Dermis microvascular lymphatic vessel endothelial cell (primary cell): Measurements from ENCODE around the gene CORO2A. TPM values are rescaled to one million over a fixed set of nuclear protein-coding genes. Genes with fewer than 3 reads are reported as not detected.
A peak's percentile ranks its signal among the peaks of the same experiment; 100 is the strongest.
"Not testable (repeated sequence)": the region's sequence is repeated elsewhere in the genome, so short reads cannot be mapped to it uniquely, and the experiment has no call there.

Experiments used
- DNase-seq, 2 donors: peaks; one replicate each; pipeline versions ENCODE4 v3.0.0 to v3.0.0-alpha.2; 2010; ENCODE audit warnings: low read depth in 2 of 2
- total RNA-seq: library from RNA; depleted of rRNA; stranded (reverse); fragments of >200 nt; gene quantifications from 2 replicates; pipeline ENCODE4 v1.2.1, GENCODE V29; 2014

CORO2A gene
- total RNA-seq, 1 donor from 2014 or later = 0.51 TPM

DNA sequence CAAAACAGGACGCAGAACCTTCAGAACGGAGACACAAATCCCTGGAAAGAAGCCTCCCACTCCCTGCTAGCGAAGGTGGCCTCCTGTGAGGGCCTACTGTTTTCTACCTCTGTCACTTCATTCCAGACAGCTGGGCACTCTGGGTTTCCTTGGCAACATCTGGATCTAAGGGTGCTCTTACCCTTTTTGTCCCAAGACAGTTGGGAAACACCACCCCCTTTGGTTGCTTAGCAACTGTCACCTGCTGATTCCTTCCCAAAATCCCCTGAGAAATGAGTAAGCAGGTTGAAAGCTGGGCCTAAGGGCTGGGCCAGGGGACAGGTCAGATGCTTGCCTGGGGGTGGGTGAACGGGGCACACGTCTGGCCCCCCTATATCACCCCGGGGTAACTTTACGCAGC is 106.5 kb downstream of the CORO2A start:
- no peak for DNase-seq

DNA sequence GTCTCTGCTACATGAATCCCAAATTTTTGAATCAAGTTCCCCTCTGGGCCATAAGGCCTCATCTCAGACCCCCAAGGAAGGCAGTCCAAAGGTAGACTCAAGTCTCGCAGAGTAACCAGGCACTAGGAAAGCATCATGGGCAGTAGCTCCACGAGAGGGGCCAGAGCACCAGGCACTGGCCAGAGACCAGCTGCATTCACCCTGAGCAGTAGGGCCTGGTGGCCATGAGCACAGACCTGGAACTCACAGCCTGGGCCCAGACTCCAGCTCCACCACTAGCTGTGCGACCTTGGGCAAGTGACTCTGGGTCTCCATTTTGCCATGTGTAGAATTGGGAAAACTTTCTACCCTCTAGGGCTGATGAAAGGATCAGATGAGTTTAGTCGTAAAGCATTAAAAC is 107.4 kb downstream of the CORO2A start:
- DNase-seq = no peak

DNA sequence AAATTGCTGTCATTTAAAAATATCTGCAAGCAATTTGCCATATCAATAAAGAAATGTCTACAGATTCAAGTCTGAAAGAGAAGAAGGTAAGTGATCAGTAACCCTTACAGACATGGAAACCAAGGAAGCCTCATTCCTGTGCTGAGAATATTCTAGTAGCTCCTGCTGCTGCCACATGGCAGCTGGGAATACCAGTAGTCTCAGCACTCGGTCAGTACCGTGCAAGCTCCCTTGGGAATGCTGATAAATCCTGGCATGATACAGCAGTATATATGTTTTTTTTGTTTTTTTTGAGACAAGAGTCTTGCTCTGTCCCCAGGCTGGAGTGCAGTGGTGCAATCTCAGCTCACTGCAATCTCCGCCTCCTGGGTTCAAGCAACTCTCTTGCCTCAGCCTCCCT is 108.0 kb downstream of the CORO2A start:
- DNase-seq = no peak

DNA sequence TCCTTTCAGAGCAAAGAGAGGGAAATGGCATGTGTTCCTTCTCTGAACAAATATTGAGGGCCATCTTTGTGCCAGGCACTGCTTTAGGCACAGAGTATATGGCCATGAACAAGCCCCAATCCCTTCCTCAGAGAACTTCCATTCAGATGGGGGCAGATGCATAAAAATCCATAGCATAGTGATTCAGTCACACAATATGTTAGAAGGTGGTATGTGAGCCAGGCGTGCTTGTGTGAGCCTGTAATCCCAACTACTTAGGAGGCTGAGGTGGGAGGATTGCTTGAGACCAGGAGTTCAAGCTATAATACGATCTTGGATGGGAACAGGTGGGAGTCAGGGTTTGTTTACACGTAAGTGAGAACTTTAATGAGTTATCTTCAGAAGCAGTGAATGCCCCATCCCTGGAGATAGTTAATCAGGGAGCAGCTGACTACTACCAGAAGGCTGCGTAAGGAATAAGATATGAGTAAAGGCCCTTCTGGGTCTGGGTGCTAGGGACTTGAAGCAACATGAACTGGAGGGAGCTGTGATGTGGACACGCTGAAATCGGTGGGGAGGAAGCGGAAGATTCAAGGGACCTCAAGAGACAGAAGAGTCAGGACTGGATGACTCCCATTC is 108.8 kb downstream of the CORO2A start:
- DNase-seq = no peak

DNA sequence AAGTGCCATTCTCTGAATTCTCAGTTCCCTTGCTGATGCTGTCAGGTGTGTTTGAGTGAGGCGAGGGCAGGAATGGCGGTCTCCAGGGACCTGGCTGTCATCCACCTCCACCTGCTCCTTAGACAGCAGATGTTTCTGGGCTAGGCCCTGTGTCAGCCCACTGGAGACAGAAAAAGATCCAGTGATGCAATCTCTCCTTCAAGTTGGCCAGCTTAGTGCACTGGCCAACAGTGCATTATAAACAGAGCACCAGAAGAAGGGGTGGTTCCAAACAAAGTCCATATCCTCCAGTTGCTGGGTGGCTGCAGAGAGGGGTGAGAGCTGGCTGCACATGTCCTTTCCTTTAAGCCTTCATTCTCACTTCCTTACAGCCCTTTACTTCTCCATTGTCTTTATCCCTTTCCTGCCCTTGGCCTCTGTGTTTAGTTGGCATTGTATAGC is 109.4 kb downstream of the CORO2A start:
- no peak for DNase-seq

DNA sequence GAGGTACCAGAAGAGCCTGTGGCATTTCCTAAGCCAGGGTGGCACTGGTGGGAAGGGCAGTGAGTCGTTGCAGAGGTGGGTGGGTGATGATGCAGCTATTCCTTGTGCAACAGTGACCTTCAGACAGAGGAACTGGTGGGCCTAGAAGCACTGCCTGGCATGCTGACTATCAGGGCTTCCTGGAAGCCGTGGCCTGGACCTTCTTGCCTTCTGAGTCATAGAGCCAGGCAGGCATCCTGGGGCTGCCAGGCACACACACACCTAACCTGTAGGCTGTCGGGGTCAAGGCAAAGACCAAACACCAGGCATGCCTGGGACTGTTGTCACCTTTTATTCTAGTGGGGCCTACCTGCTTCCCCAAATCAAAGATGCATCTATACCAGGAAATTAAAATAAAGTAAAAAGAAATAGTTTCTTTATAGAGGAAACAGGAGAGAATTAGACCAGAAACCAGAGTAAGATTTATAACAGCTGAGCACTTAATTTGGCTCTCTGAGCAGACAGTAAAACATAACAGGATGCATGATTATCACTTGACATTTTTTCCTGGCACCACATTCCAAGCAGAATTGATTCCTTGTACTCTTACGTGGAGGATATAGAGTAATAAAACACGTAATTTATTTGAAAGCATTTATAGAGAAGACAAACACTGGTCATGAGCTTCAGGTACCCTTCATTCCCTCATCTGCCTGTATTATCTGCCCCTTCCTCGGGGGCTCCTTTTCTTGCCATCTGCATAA is 110.8 kb downstream of the CORO2A start:
- DNase-seq = peak in 1 of 2 donors; percentile 59

DNA sequence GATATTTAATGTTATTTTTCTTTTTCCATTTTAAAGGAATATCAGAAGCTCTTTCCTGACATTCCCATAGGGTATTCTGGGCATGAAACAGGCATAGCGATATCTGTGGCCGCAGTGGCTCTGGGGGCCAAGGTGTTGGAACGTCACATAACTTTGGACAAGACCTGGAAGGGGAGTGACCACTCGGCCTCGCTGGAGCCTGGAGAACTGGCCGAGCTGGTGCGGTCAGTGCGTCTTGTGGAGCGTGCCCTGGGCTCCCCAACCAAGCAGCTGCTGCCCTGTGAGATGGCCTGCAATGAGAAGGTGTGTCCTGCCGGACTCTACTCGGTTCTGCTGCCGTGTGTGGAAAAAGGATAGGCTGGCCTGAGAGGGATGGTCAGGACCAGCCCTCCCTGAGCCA is 111.7 kb downstream of the CORO2A start:
- DNase-seq = no peak

DNA sequence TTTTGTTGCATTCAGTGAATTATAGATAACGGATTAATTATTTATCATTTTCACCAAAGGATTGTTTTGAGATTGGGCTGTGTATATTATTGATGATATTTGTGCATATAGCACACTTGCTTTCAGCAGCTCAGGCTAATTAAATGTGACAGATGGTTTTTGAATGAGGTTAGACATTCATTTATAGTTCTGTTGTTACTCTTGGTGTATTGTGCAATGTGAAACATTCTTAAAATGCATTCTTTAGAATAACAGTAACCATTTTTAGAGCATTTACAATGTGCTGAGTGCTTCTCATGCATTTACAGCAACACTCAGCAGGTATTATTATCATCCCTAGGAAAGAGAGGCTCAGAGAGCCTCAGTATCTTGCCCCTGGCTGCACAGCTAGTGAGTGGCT is 112.1 kb downstream of the CORO2A start:
- no peak for DNase-seq

DNA sequence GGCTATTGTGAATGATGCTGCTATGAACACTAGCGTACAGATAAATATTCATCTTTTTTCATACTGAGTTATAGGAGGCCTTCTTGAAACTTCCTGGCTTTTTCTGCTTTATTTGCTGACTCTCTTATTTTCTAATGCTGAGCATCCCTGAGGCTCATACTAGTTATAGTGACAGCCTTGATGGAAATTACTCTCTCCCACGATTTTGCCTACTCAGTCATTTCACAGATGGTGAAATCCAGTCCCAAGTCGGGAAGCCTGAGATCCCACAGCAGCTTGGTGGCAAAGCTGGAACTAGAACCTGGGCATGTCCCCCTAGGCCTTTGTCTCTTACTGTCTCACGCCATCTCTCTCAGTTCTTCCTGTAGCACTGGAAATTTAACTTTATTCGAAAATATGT is 113.5 kb downstream of the CORO2A start:
- no peak for DNase-seq

DNA sequence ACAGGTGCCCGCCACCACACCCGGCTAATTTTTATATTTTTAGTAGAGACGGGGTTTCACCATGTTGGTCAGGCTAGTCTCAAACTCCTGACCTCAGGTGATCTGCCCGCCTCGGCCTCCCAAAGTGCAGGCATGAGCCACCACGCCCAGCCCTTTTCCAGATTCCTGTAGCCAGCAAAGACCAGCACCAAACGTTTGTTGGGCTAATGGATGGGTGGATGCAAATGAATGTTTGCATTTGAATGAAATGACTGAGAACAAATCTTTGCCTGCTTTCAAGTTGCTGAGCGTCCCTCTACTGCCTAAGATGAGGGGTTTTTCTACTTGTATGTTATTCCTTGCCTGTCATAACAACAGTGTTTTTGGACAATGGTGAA is 115.9 kb downstream of the CORO2A start:
- not testable (repeated sequence) for DNase-seq

DNA sequence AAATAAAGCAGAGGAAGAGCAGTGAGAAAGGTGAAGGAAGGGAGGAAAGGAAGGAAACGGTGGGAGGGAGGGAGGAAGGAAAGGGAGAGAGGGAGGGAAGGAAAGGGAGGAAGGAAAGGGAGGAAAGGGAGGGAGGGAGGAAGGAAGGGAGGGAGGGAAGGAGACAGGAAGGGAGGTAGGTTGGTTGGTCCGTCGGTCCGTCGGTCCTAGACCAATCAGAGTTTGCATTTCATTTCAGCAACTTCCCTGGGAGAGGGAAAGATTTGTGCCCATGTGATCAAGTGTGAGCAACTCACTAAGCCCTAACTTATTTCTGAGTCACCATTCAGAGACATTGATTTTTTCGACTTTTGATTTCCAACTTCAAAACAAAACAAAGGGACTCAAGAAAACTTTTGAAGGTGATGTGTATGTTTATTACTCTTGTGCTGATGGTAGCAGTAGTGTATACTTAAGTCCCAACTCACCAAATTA is 117.1 kb downstream of the CORO2A start:
- DNase-seq = peak in 1 of 2 donors; percentile 54

DNA sequence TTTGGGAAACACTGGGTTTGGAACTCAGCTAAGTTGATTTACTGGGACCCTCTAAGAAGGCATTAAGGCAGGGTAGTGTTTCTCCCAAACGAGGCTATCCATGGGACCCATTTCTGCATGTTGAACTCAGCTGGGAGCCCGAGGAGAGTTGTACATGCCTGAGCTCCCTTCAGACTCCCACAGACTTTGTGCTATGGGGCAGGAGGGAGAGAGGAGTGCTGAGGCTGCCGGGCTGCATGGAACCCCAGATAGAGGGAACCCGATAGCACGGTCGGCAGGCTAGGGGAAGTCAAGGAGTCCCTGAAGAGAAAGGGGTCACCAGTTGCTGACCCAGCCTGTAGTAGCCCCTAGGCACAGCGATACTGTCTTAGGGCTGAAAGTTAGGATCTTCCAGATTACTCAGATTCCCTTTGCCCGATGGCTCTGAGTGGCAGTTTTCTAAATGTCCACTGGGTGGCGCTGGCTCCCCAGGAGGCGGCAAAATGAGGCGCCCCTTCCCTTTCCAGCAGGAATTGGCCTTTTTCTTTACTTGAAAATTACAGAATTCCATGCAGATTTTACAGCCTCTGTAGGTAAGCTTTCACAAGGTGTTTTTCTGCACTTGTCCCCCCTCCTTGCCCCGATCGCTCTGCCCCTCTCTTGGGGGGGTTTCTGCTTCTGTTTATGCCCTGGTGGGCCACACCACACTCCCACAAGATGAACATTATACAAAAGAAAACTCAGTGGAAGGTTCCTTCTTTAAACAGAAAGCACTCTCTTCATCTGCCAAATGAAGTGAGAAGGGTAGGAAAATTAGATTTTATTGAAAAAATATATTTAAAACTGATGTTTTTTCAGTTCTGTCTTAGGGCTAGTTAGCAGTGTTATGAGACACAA is 118.1 kb downstream of the CORO2A start:
- peak in 1 of 2 donors; percentile 46 for DNase-seq

DNA sequence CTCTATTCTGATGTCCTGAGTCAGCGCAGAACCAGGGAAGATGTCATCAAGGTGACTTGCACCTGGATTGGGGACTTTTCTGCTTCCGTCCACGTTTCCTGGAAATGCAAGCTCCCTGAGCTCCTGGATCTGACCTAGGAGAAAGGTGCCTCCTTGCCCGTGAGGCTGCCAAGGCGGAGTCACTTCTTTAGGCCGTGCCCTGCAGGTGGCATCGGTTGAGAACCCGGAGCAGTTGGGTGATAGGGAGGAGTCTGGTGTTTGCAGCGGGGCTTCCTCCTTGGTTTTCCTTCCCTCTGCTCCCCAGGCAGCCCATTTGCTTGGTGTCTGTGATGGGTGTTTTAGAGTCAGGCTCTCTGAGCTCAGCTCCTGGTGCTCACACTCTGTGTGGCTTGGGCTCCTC is 120.7 kb downstream of the CORO2A start:
- DNase-seq = no peak

Other genes starting within 250 kb of the CORO2A start
- gene ANP32B, start 209.3 kb downstream of the CORO2A start, total RNA-seq = 5.1 and 5.8 TPM in 2 replicates
- gene NANS, start 135.9 kb downstream of the CORO2A start, total RNA-seq = 72.8 and 77.8 TPM in 2 replicates
- 1.9 and 2.4 TPM in 2 replicates for gene TRIM14, start 73.4 kb downstream of the CORO2A start, total RNA-seq
- 1.4 and 1.8 TPM in 2 replicates for gene TBC1D2, start 63.0 kb upstream of the CORO2A start, total RNA-seq